BLaER1 (cell line): Measurements from ENCODE around the gene DNM2.
"Not testable (repeated sequence)": the region's sequence is repeated elsewhere in the genome, so short reads cannot be mapped to it uniquely, and the experiment has no call there.

Experiments used
- H3K27ac ChIP-seq: shearing (Covaris generic); formaldehyde crosslinking; 2 replicates; pipeline ENCODE4 v1.8.1; 2022
- H3K27me3 ChIP-seq: shearing (Covaris generic); formaldehyde crosslinking; 2 replicates; pipeline ENCODE4 v1.8.1; 2022
- H3K36me3 ChIP-seq: shearing (Covaris generic); formaldehyde crosslinking; 2 replicates; pipeline ENCODE4 v1.8.1; 2022
- H3K4me1 ChIP-seq: shearing (Covaris generic); formaldehyde crosslinking; 2 replicates; pipeline ENCODE4 v1.8.1; 2022
- H3K4me2 ChIP-seq: shearing (Covaris generic); formaldehyde crosslinking; 2 replicates; pipeline ENCODE4 v1.8.1; 2022
- H3K4me3 ChIP-seq: shearing (Covaris generic); formaldehyde crosslinking; 2 replicates; pipeline ENCODE4 v1.8.1; 2022
- H3K9ac ChIP-seq: shearing (Covaris generic); formaldehyde crosslinking; 2 replicates; pipeline ENCODE4 v1.8.1; 2022
- H3K9me3 ChIP-seq: shearing (Covaris generic); formaldehyde crosslinking; 2 replicates; pipeline ENCODE4 v1.8.1; 2022
- H4K20me1 ChIP-seq: shearing (Covaris generic); formaldehyde crosslinking; 2 replicates; pipeline ENCODE4 v1.8.1; 2022
- Cebpa-rat ChIP-seq: shearing (Covaris generic); IDR thresholded peaks from 2 replicates; pipeline ENCODE4 v1.8.1; 2022

Gene DNM2

DNA sequence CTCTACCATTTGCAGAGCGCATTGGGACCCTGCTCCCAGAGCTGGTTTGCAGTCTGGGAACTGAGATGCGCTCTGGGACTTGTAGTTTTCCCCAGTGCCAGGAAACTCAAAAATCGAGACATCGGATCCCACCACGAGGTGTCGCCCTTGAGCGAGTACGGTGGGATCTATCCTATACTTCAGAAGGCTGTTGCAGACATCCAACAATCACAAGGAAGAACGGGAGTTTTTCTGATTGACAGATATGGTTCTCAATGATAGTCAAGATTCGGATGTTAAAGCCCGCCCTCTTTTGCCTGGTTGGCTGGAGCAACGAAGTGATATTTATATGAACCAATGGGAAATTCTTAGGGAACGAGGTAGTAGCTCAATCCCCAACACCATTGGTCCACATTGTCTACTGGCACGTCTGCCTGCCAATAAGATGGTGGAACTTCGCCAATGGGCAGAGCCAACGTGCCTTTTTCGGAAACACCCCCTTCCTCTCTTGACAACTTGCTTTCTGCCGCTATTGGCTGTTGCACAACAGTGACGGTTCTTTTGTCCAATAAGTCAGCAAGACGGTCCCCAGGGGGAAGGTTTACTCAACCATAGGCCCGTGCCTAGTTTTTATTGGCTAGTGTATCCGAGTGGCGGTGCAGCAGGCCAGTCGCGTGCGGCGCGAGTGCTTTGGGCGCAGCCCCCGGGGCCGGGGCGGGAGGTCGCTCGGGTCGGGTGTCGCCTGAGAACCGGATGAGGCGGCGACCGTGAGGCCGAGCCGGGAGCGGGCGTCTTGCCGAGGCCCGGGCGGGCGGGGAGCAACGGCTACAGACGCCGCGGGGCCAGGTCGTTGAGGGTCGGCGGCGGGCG, at the start of gene DNM2:
TSS of gene DNM2 (plus strand) at position 724 of the 849 bp plus-strand sequence. CDS start 164 bp downstream, outside the sequence.
- H4K20me1 ChIP-seq = peaks cover 46% of the 10 kb centered on the region
- H3K36me3 ChIP-seq = peaks cover 28% of the 10 kb centered on the region
- no peaks in the 10 kb centered on the region for H3K9me3 ChIP-seq
- peak; percentile 70; the same call in 1 of the 2 replicates for TF ChIP-seq Cebpa-rat
- H3K4me2 ChIP-seq = peak within 1 kb of the TSS; percentile 95
- peaks cover 65% of the 10 kb centered on the region for H3K4me1 ChIP-seq
- H3K27ac ChIP-seq = peak within 1 kb of the TSS; percentile 98
- H3K9ac ChIP-seq = peak within 1 kb of the TSS; percentile 99
- H3K4me3 ChIP-seq = peak within 1 kb of the TSS; percentile 99
- H3K27me3 ChIP-seq = no peaks in the 10 kb centered on the region

DNA sequence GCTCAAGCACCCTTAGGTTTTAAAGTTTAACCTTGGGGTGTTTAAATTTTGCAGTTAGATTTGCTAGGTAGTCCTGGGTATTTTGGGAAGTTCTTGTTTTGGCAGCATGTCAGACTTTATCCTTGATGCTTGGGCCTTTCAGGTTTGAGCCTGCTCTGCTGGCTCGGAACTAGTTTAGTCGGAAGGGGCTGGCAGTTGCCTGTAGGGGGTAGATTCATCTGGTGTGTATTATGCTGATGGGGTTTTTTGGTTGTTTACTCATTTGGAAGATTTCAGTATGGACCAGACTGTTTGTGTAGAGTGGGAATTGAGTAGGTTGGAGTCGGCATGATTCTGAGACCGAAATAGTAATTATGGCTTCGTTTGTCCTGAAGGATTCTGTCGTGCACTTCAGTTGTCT, 48.6 kb upstream of the DNM2 start:
- TF ChIP-seq Cebpa-rat = no peak
- Histone ChIP-seq H3K9ac (peak overlapping the region; percentile 46; the same call in 1 of the 2 replicates), H3K27ac (no peak overlapping the region), H3K27me3 (no peaks in the 10 kb centered on the region), H4K20me1 (peaks cover 100% of the 10 kb centered on the region), H3K4me3 (no peak overlapping the region), H3K4me1 (peaks cover 75% of the 10 kb centered on the region), H3K4me2 (peak overlapping the region; percentile 77), H3K36me3 (peaks cover 99% of the 10 kb centered on the region), H3K9me3 (no peaks in the 10 kb centered on the region)

DNA sequence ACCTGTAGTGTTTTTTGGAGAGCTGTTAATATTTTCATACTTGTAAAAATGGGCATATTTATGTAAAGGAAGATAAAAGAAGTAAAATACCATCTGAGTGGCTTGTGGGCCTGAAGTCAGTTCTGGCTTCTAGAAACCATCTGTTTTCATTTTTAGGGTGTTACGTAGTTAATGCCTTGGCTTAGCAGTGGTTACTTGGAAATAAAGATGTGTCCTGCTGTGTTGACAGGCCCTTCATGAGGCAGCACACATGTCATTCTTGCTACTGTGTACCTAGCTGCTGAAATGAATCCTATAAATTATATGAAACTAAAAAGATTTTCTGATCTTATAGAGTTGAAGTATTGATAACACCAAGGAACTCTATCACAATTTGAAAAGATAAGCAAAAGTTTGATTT, 47.7 kb upstream of the DNM2 start:
- Histone ChIP-seq H3K36me3 (peaks cover 100% of the 10 kb centered on the region), H3K4me3 (no peak overlapping the region), H3K9ac (peak overlapping the region; percentile 46; the same call in 1 of the 2 replicates), H3K27ac (no peak overlapping the region), H3K27me3 (no peaks in the 10 kb centered on the region), H3K4me2 (peak overlapping the region; percentile 77), H4K20me1 (peaks cover 100% of the 10 kb centered on the region), H3K9me3 (no peaks in the 10 kb centered on the region), H3K4me1 (peaks cover 66% of the 10 kb centered on the region)
- no peak for TF ChIP-seq Cebpa-rat

DNA sequence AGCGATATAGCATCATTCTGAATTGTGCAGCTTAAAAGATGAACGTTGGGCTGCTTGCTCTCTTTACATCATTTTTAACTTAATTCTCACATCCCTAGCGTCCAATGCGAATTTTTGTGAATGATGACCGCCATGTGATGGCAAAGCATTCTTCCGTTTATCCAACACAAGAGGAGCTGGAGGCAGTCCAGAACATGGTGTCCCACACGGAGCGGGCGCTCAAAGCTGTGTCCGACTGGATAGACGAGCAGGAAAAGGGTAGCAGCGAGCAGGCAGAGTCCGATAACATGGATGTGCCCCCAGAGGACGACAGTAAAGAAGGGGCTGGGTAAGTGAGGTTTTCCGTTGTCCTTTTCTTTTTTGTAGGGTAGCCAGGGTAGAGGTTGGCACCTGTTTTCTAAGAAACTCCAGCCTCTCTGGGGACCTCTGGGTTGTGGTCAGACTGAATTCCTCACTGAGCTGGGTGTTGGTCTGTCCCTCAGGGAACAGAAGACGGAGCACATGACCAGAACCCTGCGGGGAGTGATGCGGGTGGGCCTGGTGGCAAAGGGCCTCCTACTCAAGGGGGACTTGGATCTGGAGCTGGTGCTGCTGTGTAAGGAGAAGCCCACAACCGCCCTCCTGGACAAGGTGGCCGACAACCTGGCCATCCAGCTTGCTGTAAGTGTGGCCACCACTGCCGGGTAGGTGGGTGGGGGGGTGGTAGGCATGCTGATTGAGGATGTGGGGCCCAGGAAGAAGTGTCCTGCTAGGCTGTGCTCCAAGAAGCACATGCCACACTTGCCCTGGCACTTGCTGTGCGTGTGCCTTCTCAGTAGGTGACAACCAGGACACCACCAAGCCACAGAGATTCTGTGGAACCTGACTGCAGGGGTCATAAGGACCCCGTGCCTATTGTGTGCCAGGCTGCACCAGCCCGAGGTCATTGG, 46.7 kb upstream of the DNM2 start:
- Histone ChIP-seq H3K4me3 (no peak overlapping the region), H4K20me1 (peaks cover 100% of the 10 kb centered on the region), H3K27ac (peak overlapping the region; percentile 55; the same call in 1 of the 2 replicates), H3K36me3 (peaks cover 100% of the 10 kb centered on the region), H3K27me3 (no peaks in the 10 kb centered on the region), H3K4me2 (peak overlapping the region; percentile 77), H3K9me3 (no peaks in the 10 kb centered on the region), H3K9ac (peak overlapping the region; percentile 41; the same call in 1 of the 2 replicates), H3K4me1 (peaks cover 56% of the 10 kb centered on the region)
- TF ChIP-seq Cebpa-rat = no peak

DNA sequence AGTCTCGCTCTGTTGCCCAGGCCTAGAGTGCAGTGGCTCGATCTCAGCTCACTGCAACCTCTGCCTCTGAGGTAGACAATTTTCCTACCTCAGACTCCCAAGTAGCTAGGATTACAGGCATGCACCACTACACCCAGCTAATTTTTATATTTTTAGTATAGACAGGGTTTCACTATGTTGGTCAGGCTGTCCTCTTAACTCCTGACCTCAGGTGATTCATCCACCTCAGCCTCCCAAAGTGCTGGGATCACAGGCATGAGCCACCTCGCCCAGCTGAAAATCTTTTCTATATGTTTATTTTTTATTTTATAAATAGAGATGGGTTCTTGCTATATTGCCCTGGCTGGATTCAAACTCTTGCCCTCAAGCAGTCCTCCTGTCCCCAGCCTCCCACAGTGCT, 46.0 kb upstream of the DNM2 start:
- not testable (repeated sequence) for H3K27ac ChIP-seq
- peaks cover 48% of the 10 kb centered on the region for H3K4me1 ChIP-seq

DNA sequence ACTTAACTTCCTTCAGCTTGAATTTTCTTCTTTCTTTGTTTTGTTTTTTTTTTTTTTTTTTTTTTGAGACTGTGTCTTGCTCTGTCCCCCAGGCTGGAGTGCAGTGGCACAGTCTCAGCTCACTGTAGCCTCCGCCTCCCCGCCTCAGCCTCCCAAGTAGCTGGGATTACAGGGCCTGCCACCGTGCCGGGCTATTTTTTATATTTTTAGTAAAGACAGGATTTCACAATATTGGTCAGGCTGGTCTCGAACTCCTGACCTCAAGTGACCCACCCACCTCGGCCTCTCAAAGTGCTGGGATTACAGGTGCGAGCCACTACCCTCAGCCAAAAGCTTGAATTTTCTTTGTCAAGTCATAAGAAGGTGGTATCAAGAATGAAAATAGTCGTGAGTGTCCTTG, 42.7 kb upstream of the DNM2 start:
- H3K27me3 ChIP-seq, H3K4me3 ChIP-seq, H3K9ac ChIP-seq, H3K4me2 ChIP-seq, H3K9me3 ChIP-seq, H3K27ac ChIP-seq: not testable (repeated sequence)
- H4K20me1 ChIP-seq = peaks cover 100% of the 10 kb centered on the region
- peaks cover 16% of the 10 kb centered on the region for H3K4me1 ChIP-seq
- H3K36me3 ChIP-seq = peaks cover 100% of the 10 kb centered on the region

More for the DNA sequence above, 46.0 kb upstream of the DNM2 start:
- Histone ChIP-seq H4K20me1 (peaks cover 100% of the 10 kb centered on the region), H3K36me3 (peaks cover 100% of the 10 kb centered on the region), H3K4me2 (0 out of 2 replicates have a peak overlapping the region, but pooled peaks have one; percentile 77)
- H3K27me3 ChIP-seq, H3K9ac ChIP-seq, H3K9me3 ChIP-seq, H3K4me3 ChIP-seq: not testable (repeated sequence)

DNA sequence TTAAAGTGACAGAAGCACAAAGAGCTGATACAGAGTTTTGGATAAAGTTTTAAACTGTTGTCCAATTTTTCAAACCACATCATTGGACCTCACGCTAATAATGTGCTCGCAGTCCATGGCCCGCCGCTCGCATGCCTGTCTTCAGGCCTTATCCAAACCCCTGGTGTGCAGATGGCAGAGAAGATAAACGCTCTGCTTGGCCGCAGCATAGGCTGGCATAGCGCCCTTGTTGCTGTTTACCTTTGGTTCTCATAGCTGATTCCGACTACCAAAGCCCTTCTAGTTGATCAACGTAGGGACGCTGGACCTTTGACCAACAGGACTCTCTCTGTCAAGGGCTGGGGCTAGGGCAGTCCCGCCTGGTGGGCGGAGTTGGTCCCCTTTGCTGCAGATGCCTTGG, 40.1 kb upstream of the DNM2 start:
- Histone ChIP-seq H3K4me1 (no peaks in the 10 kb centered on the region), H3K36me3 (peaks cover 100% of the 10 kb centered on the region), H3K9me3 (no peaks in the 10 kb centered on the region), H3K27me3 (no peaks in the 10 kb centered on the region), H4K20me1 (peaks cover 100% of the 10 kb centered on the region), H3K4me2 (no peak overlapping the region), H3K27ac (no peak overlapping the region), H3K4me3 (no peak overlapping the region), H3K9ac (no peak overlapping the region)
- no peak for TF ChIP-seq Cebpa-rat

DNA sequence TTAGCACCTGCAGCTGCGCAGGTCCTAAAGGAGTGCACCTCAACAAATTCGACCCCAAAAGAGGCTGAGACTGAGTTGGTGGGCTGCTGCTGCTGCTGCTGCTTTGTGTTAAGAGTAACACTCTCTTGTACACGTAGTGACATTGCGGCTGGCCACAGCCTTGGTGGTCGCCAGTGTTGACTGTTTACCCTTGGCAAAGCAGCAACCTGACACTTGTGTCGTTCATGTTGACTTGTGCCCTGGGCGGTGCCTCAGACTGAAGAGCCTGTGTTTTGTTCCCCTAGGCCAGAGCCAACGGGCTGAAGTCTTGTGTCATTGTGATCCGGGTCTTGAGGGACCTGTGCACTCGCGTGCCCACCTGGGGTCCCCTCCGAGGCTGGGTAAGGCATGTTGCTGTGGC, 39.1 kb upstream of the DNM2 start:
- H3K4me2 ChIP-seq = no peak overlapping the region
- no peak overlapping the region for H3K27ac ChIP-seq
- H3K9me3 ChIP-seq = no peaks in the 10 kb centered on the region
- H3K4me3 ChIP-seq = no peak overlapping the region
- peaks cover 100% of the 10 kb centered on the region for H3K36me3 ChIP-seq
- no peaks in the 10 kb centered on the region for H3K27me3 ChIP-seq
- no peak overlapping the region for H3K9ac ChIP-seq
- no peaks in the 10 kb centered on the region for H3K4me1 ChIP-seq
- peaks cover 100% of the 10 kb centered on the region for H4K20me1 ChIP-seq
- TF ChIP-seq Cebpa-rat = no peak

DNA sequence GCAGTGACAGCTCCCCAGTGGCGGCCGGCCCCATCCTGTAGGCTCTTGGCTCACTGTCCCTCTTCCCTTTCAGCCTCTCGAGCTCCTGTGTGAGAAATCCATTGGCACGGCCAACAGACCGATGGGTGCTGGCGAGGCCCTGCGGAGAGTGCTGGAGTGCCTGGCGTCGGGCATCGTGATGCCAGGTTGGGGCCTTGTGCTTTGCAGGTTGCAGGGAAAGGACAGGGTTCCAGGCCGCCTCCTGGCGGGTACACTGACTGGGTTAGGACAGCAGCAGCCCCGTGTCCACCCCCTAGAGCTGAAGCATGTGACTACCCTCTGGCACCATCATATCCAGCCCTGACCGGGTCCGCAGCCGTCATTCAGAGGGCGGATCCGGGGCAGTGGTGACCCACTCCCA, 38.1 kb upstream of the DNM2 start:
- Histone ChIP-seq H3K4me2 (no peak overlapping the region), H3K27me3 (no peaks in the 10 kb centered on the region), H3K36me3 (peaks cover 100% of the 10 kb centered on the region), H3K27ac (no peak overlapping the region), H4K20me1 (peaks cover 100% of the 10 kb centered on the region), H3K9me3 (no peaks in the 10 kb centered on the region), H3K4me3 (no peak overlapping the region), H3K4me1 (no peaks in the 10 kb centered on the region), H3K9ac (no peak overlapping the region)
- TF ChIP-seq Cebpa-rat = no peak
